Measurements from ENCODE around the gene TECRL. TPM values are rescaled to one million over a fixed set of nuclear protein-coding genes. Genes with fewer than 3 reads are reported as not detected.

Gene TECRL
- total RNA-seq, 2 experiments from 2014 or later = not detected

DNA sequence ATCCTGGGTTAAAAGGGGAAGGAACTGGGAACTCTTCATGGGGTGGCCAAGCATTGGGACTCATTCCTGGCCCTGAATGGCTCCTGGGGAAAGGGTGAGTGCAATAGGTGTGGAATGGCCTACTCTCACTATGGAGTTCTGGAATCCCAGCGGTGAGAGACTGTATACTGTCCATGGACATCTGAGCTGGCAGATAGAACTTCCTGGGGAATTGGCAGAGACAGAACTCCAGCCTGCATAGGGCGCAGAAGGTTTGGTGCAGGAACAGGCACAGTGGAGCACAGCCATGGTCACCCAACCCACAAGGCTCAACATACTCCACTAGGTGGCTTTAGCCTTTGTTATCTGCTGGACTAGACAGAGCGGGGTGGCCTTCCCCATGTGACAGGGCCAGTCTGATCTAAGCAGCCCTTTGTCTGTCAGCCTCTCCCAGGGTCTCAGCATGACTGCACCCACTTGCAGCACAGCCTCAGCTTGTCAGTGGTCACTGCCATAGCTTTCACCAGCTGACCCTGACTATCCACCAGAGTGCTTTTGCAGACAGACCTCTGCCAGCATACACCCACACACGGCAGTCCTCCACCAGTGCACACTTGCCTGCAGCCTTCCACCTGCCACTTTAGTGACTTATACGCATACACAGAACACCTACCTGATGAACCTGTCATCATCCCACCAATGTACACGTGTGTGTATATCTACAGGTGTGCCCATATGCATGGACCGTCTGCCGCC is 48.4 kb downstream of the TECRL start:
- DNase-seq = no peak
- H3K4me1 Mint-ChIP-seq = no peaks in the 10 kb centered on the region
- no peak overlapping the region for H3K4me3 Mint-ChIP-seq
- H3K27me3 Mint-ChIP-seq = no peaks in the 10 kb centered on the region
- POLR2A ChIA-PET = no interaction called here
- CTCF ChIA-PET = no interaction called here
- peaks cover 11% of the 10 kb centered on the region for H3K9me3 Mint-ChIP-seq
- H3K36me3 Mint-ChIP-seq (ENCODE audit: low read depth) = no peaks in the 10 kb centered on the region
- no peak overlapping the region for H3K27ac Mint-ChIP-seq

DNA sequence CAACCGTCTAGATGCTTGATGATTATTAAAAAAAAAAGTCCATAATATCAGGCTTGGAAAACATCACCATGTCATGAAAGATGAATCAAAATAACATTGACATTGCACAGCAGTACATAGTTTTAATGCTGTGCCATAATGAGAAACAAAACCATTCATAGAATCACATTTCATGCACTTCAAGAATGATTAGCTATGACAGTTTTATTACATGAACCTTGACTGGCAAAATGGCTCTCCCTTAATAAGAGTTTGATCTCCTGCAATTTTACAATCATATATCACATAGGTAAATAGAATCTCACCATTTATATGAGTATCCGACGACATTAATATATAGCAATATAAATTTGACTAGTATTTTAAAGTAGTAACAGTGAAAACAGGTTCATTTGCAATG is 49.8 kb downstream of the TECRL start:
- H3K4me3 Mint-ChIP-seq = no peak overlapping the region
- CTCF ChIA-PET = no interaction called here
- POLR2A ChIA-PET = no interaction called here
- no peaks in the 10 kb centered on the region for H3K36me3 Mint-ChIP-seq (ENCODE audit: low read depth)
- DNase-seq = no peak
- H3K27me3 Mint-ChIP-seq = no peaks in the 10 kb centered on the region
- peaks cover 8% of the 10 kb centered on the region for H3K9me3 Mint-ChIP-seq
- H3K27ac Mint-ChIP-seq = no peak overlapping the region
- no peaks in the 10 kb centered on the region for H3K4me1 Mint-ChIP-seq

DNA sequence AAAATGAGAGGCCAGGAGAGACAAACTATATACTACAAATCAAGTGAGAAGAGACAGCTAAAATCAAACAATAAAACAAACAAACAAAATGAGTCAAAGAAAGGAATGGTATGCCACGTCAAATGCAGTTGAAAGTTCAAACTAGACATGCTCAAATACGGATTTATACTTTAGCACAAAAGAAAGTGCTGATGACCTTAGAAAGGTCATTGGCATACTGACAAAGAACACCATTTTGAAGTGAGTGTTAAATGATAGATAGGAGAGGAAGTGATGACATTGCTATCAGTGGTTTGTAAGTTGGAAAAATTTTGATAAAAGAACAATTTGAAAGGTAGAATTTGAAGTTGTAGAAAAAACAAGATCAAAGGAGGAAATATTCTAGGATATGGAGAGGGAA is 55.3 kb downstream of the TECRL start:
- Mint-ChIP-seq H3K9me3 (peaks cover 4% of the 10 kb centered on the region), H3K27me3 (no peaks in the 10 kb centered on the region), H3K4me1 (no peaks in the 10 kb centered on the region), H3K27ac (no peak overlapping the region), H3K4me3 (no peak overlapping the region), H3K36me3 (ENCODE audit: low read depth) (no peaks in the 10 kb centered on the region)
- ChIA-PET POLR2A (no interaction called here), CTCF (no interaction called here)
- no peak for DNase-seq

DNA sequence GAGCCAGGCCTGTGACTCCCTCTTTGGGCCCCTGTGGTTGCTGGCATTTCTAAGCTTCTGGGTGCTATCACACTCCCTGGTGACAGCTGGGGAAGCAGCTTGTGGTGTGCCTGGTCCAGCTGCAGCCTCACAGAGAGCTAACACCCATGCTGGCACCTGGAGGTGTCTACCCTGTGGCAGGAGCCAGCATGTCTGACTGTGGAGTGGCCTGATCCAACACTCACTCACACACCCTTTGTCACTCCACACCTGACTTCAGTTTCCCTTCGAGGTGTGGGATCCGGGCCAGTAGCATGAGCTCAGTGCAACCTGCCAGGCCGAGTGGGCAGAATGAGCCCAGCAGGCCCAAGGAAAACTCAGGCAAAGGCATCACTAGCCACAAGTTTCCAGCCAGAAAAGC is 67.5 kb downstream of the TECRL start:
- Mint-ChIP-seq H3K27me3 (no peaks in the 10 kb centered on the region), H3K9me3 (no peaks in the 10 kb centered on the region), H3K36me3 (ENCODE audit: low read depth) (no peaks in the 10 kb centered on the region), H3K4me1 (no peaks in the 10 kb centered on the region), H3K4me3 (no peak overlapping the region), H3K27ac (no peak overlapping the region)
- DNase-seq = no peak
- ChIA-PET POLR2A (no interaction called here), CTCF (no interaction called here)

DNA sequence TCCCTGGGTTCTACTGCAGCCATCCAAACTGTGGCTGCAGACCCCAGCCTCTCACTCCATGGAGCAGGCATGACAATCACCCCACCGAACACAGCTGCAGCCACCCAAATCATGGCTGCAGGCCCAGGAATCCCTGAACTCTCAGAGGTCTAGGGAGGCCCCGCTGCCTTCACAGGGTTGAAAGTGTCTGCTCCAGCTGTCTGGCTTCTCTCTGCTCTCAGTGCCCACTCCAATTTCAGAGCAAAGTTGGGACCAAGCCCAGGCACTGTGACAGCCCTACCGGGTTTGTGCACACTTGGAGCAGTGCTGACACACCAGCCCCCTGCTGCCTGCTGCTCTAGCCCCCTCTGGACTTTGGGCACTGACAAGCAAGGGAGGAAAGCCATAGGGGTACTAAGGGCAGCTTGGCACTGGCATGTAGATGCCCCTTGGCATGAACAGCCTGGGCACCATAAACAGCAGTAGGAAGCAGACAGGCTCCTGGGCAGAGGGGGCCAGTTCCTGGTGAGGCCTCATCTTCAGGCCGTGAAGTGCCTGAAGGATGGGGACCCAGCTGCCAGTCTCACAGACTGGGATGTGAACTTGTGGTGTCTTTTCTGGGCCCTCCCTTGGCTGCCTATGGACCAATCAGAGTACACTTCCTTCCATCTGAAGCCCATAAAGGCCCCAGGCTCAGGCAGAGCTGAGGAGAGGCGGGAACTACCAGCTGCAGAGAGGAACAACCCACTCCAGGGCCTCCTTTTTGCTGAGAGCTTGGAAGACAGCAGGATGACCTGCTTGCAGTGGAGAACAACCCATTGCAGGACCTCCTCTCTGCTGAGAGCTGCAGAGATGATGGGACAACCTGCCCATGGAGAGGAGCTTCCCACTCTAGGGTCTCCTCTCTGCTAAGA is 68.8 kb downstream of the TECRL start:
- H3K4me1 Mint-ChIP-seq = no peaks in the 10 kb centered on the region
- DNase-seq = no peak
- H3K27ac Mint-ChIP-seq = no peak overlapping the region
- ChIA-PET CTCF (no interaction called here), POLR2A (no interaction called here)
- no peaks in the 10 kb centered on the region for H3K27me3 Mint-ChIP-seq
- no peaks in the 10 kb centered on the region for H3K36me3 Mint-ChIP-seq (ENCODE audit: low read depth)
- no peaks in the 10 kb centered on the region for H3K9me3 Mint-ChIP-seq
- no peak overlapping the region for H3K4me3 Mint-ChIP-seq

DNA sequence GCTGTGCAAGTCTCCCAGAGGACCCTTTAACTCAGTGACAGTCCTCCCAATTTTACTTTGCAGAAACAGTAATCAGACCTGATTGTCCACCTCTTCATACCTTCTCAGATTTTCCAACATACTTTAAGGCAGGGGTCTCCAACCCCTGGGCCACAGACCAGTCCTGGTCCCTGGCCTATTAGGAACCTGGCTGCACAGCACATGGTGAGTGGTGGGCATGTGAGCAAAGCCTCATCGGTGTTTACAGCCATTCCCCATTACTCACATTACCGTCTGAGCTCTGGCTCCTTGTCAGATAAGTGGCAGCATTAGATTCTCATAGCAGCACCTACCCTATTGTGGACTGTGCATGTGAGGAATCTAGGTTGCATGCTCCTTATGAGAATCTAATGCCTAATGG is 74.3 kb downstream of the TECRL start:
- H3K4me1 Mint-ChIP-seq = no peaks in the 10 kb centered on the region
- ChIA-PET CTCF (no interaction called here), POLR2A (no interaction called here)
- no peaks in the 10 kb centered on the region for H3K36me3 Mint-ChIP-seq (ENCODE audit: low read depth)
- H3K27ac Mint-ChIP-seq = no peak overlapping the region
- no peaks in the 10 kb centered on the region for H3K27me3 Mint-ChIP-seq
- peaks cover 3% of the 10 kb centered on the region for H3K9me3 Mint-ChIP-seq
- H3K4me3 Mint-ChIP-seq = no peak overlapping the region
- no peak for DNase-seq

DNA sequence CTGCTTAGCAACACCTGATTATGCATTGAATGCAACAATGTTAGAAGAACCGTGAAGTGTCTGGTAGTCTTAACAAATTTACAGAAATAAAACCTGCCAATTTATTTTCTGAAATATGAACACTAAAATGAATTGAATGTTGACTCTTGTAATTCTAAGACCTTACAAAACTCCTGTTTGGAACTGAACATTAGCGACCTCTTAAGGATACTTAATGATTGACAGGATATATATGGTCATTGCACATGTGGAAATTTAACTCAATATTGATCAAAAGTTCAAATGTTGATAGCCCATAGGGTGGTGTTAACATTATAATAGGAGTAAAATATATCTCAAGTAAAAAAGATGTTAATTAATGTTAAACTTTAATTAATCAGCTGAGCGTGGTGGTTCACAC is 79.1 kb downstream of the TECRL start:
- ChIA-PET POLR2A (no interaction called here), CTCF (no interaction called here)
- no peak overlapping the region for H3K27ac Mint-ChIP-seq
- H3K36me3 Mint-ChIP-seq (ENCODE audit: low read depth) = no peaks in the 10 kb centered on the region
- no peaks in the 10 kb centered on the region for H3K27me3 Mint-ChIP-seq
- peaks cover 3% of the 10 kb centered on the region for H3K9me3 Mint-ChIP-seq
- DNase-seq = no peak
- no peaks in the 10 kb centered on the region for H3K4me1 Mint-ChIP-seq
- no peak overlapping the region for H3K4me3 Mint-ChIP-seq

DNA sequence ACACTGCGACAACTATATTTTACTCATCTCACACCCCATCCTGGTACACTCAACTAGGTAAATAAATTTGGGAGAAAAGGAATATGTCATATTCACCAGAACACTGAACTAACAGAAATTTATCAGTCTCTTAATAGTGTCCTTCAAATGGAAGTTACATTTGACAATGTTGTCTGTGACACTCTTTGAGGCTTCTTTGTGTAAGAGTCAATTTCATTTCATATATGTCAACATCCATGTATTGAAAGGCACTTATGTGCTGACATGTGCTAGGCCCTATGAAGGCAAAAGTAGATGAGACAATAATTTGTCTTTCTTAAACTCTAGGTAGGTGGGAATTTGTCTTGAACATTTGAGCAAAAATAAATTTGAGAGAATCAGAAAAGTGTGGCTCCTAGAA is 82.0 kb downstream of the TECRL start:
- H3K36me3 Mint-ChIP-seq (ENCODE audit: low read depth) = no peaks in the 10 kb centered on the region
- no peaks in the 10 kb centered on the region for H3K27me3 Mint-ChIP-seq
- POLR2A ChIA-PET = no interaction called here
- H3K4me1 Mint-ChIP-seq = no peaks in the 10 kb centered on the region
- no peak overlapping the region for H3K27ac Mint-ChIP-seq
- CTCF ChIA-PET = no interaction called here
- no peaks in the 10 kb centered on the region for H3K9me3 Mint-ChIP-seq
- no peak for DNase-seq
- H3K4me3 Mint-ChIP-seq = no peak overlapping the region

DNA sequence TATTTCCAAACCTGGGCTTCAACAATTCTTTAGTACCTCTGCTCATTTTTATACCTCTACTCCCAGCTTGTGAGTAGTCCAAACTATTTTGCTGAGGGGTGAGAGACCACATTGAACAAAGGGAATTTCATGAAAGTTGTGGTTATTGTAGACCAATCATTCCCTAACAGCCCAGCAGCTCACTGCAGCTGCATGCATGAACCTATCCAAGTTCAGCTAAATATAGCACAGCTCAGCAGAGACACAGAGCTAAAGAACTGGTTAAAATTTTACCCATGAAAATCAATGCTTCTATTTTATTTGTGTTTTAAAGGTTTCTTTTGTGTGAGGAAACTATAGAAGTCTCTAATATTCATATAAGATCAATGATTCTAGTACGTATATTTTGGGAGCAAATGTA is 82.7 kb downstream of the TECRL start:
- POLR2A ChIA-PET = no interaction called here
- Mint-ChIP-seq H3K9me3 (no peaks in the 10 kb centered on the region), H3K27me3 (no peaks in the 10 kb centered on the region), H3K4me1 (no peaks in the 10 kb centered on the region), H3K4me3 (no peak overlapping the region), H3K27ac (no peak overlapping the region), H3K36me3 (ENCODE audit: low read depth) (no peaks in the 10 kb centered on the region)
- DNase-seq = no peak
- CTCF ChIA-PET = no interaction called here

DNA sequence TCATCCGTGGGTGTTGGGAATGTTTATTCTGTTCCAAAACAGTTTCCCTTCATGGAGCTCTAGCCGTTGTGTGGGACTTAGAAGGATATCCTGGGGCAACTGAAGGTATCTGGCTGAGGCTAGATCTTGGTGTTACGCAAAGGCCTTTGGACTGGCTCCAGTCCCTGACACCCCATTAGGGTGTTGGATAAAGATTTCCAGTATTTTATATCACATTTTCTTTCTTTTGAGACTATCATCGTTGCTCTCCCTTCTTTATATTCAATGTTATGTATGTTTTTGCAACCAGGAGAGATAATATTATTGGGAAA is 103.0 kb downstream of the TECRL start:
- Mint-ChIP-seq H3K4me1 (no peaks in the 10 kb centered on the region), H3K9me3 (peaks cover 7% of the 10 kb centered on the region), H3K27me3 (no peaks in the 10 kb centered on the region), H3K36me3 (ENCODE audit: low read depth) (no peaks in the 10 kb centered on the region), H3K27ac (no peak overlapping the region), H3K4me3 (no peak overlapping the region)
- ChIA-PET CTCF (no interaction called here), POLR2A (no interaction called here)
- no peak for DNase-seq

DNA sequence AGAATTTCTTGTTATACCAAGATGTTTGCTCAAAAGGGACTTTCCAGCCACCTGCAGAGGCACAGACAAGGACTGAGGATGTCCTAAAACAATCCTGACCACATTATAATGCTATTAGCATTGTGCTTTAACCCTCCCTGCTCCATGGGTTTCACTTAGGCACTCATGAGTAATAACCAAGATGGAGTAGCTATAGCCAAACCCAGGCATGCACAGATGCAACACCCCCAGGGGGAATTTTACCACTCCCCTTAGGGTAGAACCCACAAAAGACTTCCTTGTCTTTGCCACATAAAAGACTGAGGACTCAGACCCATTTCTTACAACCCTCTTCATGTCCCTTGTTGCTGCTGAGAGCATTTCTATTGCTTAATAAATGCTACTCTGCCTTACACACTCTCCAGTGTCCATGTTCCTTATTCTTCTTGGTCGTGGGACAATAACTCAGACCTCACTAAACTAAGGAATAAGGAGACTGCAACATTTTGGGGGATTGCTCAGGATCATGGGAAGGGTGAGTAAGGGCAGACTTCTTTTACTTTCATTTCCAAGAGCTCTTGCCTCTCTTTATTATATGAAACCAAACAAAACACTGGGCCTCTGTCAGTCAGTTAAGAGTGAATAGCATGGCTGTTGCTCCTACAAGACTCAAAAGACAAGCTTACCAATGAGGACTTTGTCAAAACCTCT is 103.5 kb downstream of the TECRL start:
- no peak for DNase-seq
- CTCF ChIA-PET = no interaction called here
- Mint-ChIP-seq H3K27me3 (no peaks in the 10 kb centered on the region), H3K27ac (no peak overlapping the region), H3K9me3 (peaks cover 7% of the 10 kb centered on the region), H3K36me3 (ENCODE audit: low read depth) (no peaks in the 10 kb centered on the region), H3K4me1 (no peaks in the 10 kb centered on the region), H3K4me3 (no peak overlapping the region)
- POLR2A ChIA-PET = no interaction called here

DNA sequence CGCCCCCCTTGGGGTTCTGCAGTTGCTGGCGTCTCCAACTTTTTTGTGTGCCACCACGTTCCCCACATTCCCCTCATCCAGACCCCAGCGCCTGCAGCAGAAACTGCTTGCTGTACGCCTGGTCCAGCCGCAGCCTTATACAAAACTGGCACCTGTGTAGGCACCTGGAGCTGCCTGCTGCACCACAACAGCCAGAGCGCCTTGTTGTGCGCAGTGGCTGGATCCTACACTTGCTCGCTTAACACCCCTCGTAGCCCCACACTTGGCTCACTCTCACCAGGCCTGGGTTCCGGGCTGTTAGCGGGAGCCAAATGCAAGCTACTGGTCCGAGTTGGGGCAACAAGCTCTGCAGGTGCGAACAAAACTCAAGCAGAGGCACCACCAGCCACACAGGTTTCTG is 136.8 kb downstream of the TECRL start:
- ChIA-PET POLR2A (no interaction called here), CTCF (no interaction called here)
- no peak overlapping the region for H3K4me3 Mint-ChIP-seq
- H3K4me1 Mint-ChIP-seq = no peaks in the 10 kb centered on the region
- DNase-seq = no peak
- H3K36me3 Mint-ChIP-seq (ENCODE audit: low read depth) = no peaks in the 10 kb centered on the region
- H3K9me3 Mint-ChIP-seq = peaks cover 6% of the 10 kb centered on the region
- no peaks in the 10 kb centered on the region for H3K27me3 Mint-ChIP-seq
- H3K27ac Mint-ChIP-seq = no peak overlapping the region

DNA sequence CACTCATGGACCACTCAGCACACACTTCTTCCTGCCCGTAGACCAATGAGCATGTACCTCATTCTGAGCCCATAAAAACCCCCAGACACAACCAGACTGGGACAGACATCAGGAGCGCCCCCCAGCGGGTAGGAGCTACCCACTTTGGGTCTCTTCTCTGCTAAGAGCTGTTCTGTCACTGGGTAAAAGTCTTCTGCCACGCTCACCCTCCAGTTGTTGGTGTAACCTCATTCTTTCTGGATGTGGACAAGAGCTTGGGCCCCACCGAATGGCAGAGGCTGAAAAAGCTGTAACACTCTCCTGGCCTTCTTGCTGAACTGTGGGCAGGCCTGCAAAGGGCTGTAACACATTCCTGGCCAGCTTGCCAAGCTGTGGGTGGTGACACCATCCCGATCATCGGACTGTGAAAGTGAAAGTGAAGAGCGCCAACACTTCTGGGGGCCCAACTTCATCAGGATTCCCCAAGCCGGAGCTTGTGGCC is 137.6 kb downstream of the TECRL start:
- no peaks in the 10 kb centered on the region for H3K4me1 Mint-ChIP-seq
- H3K9me3 Mint-ChIP-seq = peaks cover 9% of the 10 kb centered on the region
- no peaks in the 10 kb centered on the region for H3K36me3 Mint-ChIP-seq (ENCODE audit: low read depth)
- POLR2A ChIA-PET = no interaction called here
- H3K27ac Mint-ChIP-seq = no peak overlapping the region
- CTCF ChIA-PET = no interaction called here
- H3K27me3 Mint-ChIP-seq = no peaks in the 10 kb centered on the region
- DNase-seq = no peak
- H3K4me3 Mint-ChIP-seq = no peak overlapping the region

DNA sequence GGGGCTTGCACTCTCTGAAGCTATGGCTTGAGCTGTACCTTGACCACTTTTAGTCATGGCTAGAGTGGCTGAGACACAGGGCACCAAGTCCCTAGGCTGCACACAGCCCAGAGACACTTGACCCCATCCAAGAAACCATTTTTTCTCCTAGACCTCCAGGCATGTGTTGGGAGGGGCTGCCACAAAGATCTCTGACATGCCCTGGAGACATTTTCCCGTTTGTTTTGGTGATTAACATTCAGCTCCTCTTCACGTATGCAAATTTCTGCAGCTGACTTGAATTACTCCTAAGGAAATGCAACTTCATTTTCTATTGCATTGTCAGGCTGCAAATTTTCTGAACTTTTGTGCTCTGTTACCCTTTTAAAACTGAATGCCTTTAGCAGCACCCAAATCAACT is 142.6 kb downstream of the TECRL start:
- no peak overlapping the region for H3K4me3 Mint-ChIP-seq
- no peaks in the 10 kb centered on the region for H3K27me3 Mint-ChIP-seq
- ChIA-PET POLR2A (no interaction called here), CTCF (no interaction called here)
- H3K4me1 Mint-ChIP-seq = no peaks in the 10 kb centered on the region
- DNase-seq = no peak
- peaks cover 4% of the 10 kb centered on the region for H3K9me3 Mint-ChIP-seq
- no peak overlapping the region for H3K27ac Mint-ChIP-seq
- no peaks in the 10 kb centered on the region for H3K36me3 Mint-ChIP-seq (ENCODE audit: low read depth)
